ENCODE results near the gene BMERB1. TPM values are rescaled to one million over a fixed set of nuclear protein-coding genes. Genes with fewer than 3 reads are reported as not detected.
"Not testable (repeated sequence)": the region's sequence is repeated elsewhere in the genome, so short reads cannot be mapped to it uniquely, and the experiment has no call there.

The BMERB1 gene
- total and polyA plus RNA-seq, 9 of the 15 experiments (the other 6 are each of a cell fraction or from before 2014, with no cell fraction given): 0.29 to 2.9 (median 0.94) TPM

GRCh38 chr16:15442140-15442539, 7.8 kb downstream of the BMERB1 start:
- CTCF ChIA-PET (ENCODE audit: low intra/inter-chr PET ratio); H3K36me3 ChIP-seq (ENCODE audit: control insufficient read depth, insufficient read depth, low read length); intact Hi-C loops (cut with micrococcal nuclease); H3K79me2 ChIP-seq (ENCODE audit: control insufficient read depth, insufficient read depth, low read length); H3K9ac ChIP-seq (ENCODE audit: insufficient read depth in 1 of 2, low read depth in 2 of 2, low read length in 2 of 2); H3K4me1 ChIP-seq (replicated peaks in 1 of 2; ENCODE audit: control insufficient read depth in 2 of 2, insufficient read depth in 2 of 2, low read length in 2 of 2); H3K4me3 ChIP-seq; DNase-seq (ENCODE audit: extremely low read depth in 1 of 4, low spot score in 3 of 4); BruUV-seq (replicated peaks); H3K27ac ChIP-seq (ENCODE audit: extremely low read depth, low read depth, low read length); FAIRE-seq; H3K9me3 ChIP-seq (replicated peaks; ENCODE audit: control insufficient read depth, insufficient read depth, low read depth, low read length); in situ Hi-C loops (cut with MboI); H3K27me3 ChIP-seq (ENCODE audit: control insufficient read depth in 2 of 2, insufficient read depth in 2 of 2, low read length in 2 of 2); H3K9me1 ChIP-seq (ENCODE audit: control insufficient read depth, insufficient read depth, low read length); H4K20me1 ChIP-seq (replicated peaks; ENCODE audit: control insufficient read depth, insufficient read depth, low read length); ATAC-seq; H2AFZ ChIP-seq (ENCODE audit: low read depth, low read length); H3K4me2 ChIP-seq (ENCODE audit: insufficient read depth, low read length): not testable (repeated sequence)
- POLR2A ChIA-PET: interaction anchor here (0.7 kb wide), 2 partner anchors 121 to 131 kb away, joined by 3 read pairs; no protein-coding TSS in a partner anchor
- WGBS (ENCODE audit: insufficient coverage, low coverage, missing lambda C conversion rate): 23% methylated on average over 5 of the region's 5 CpGs

GRCh38 chr16:15443753-15444152, 9.4 kb downstream of the BMERB1 start:
- Histone ChIP-seq H3K9me3 (replicated peaks; ENCODE audit: control insufficient read depth, insufficient read depth, low read depth, low read length) (peaks cover 3% of the 10 kb centered on the region; the same call in 1 of the 2 replicates), H3K27me3 (ENCODE audit: control insufficient read depth in 2 of 2, insufficient read depth in 2 of 2, low read length in 2 of 2) (no peaks in the 10 kb centered on the region; a peak in 1 of 5 replicates), H4K20me1 (replicated peaks; ENCODE audit: control insufficient read depth, insufficient read depth, low read length) (no peaks in the 10 kb centered on the region), H3K9me1 (ENCODE audit: control insufficient read depth, insufficient read depth, low read length) (no peaks in the 10 kb centered on the region), H3K9ac (ENCODE audit: insufficient read depth in 1 of 2, low read depth in 2 of 2, low read length in 2 of 2) (no peak overlapping the region), H3K27ac (ENCODE audit: extremely low read depth, low read depth, low read length) (no peak overlapping the region), H3K4me3 (no peak overlapping the region), H3K4me2 (ENCODE audit: insufficient read depth, low read length) (no peak overlapping the region), H3K4me1 (replicated peaks in 1 of 2; ENCODE audit: control insufficient read depth in 2 of 2, insufficient read depth in 2 of 2, low read length in 2 of 2) (no peaks in the 10 kb centered on the region), H3K79me2 (ENCODE audit: control insufficient read depth, insufficient read depth, low read length) (no peaks in the 10 kb centered on the region), H3K36me3 (ENCODE audit: control insufficient read depth, insufficient read depth, low read length) (no peaks in the 10 kb centered on the region), H2AFZ (ENCODE audit: low read depth, low read length) (no peak overlapping the region)
- intact Hi-C loops (cut with micrococcal nuclease): no loop called here
- TF ChIP-seq POLR3G (IDR thresholded peaks at IDR 0.05; ENCODE audit: extremely low read depth, insufficient read length, insufficient replicate concordance): no peak
- 0 out of 2 replicates have a peak, but pooled peaks have one; percentile 19 for TF ChIP-seq ZNF384 (IDR thresholded peaks at IDR 0.05; ENCODE audit: low read depth, low read length)
- no peak for TF ChIP-seq CXXC5 (CRISPR knock-in tag; IDR thresholded peaks at IDR 0.05)
- BruUV-seq (replicated peaks): no TSS peak
- CTCF ChIA-PET (ENCODE audit: low intra/inter-chr PET ratio): no interaction called here
- FAIRE-seq (no peak), ATAC-seq (no peak), DNase-seq (ENCODE audit: extremely low read depth in 1 of 4, low spot score in 3 of 4) (no peak)
- in situ Hi-C loops (cut with MboI): no loop called here
- POLR2A ChIA-PET: interaction anchor here (0.6 to 0.7 kb wide), 2 partner anchors 15 to 91 kb away, joined by 3 read pairs; no protein-coding TSS in a partner anchor
- 50% methylated on average over 4 of the region's 4 CpGs for WGBS (ENCODE audit: insufficient coverage, low coverage, missing lambda C conversion rate)

All from K562 (cell line).